B cell (primary cell): ENCODE data around the gene AKAP14. TPM values are rescaled to one million over a fixed set of nuclear protein-coding genes. Genes with fewer than 3 reads are reported as not detected.
"Not testable (repeated sequence)": the region's sequence is repeated elsewhere in the genome, so short reads cannot be mapped to it uniquely, and the experiment has no call there.

Experiments used
- ATAC-seq: fragments of 200-7000 bp; cut with Tn5 transposase; one replicate; pipeline ENCODE4 v1.10.0; 2021; ENCODE audit warnings: low read depth, mild to moderate bottlenecking, moderate number of reproducible peaks, moderate library complexity
- CTCF ChIA-PET: fragments of 350-600 bp; sonication (Branson Sonifier 250); formaldehyde crosslinking; loops from one replicate; lab custom pipeline; 2021; ENCODE audit warnings: antibody characterized with exemption, inconsistent platforms; lab: Charles Lee
- POLR2A ChIA-PET: fragments of 350-600 bp; sonication (Branson Sonifier 250); formaldehyde crosslinking; loops from one replicate; lab custom pipeline; 2021; ENCODE audit warnings: antibody characterized with exemption; lab: Charles Lee
- DNase-seq: peaks from one replicate; pipeline ENCODE4 v3.0.0; 2013
- H2AFZ ChIP-seq: 2 replicates; pipeline ENCODE4 v1.6.1; 2012; ENCODE audit warnings: mild to moderate bottlenecking, low read depth, low read length; ENCODE audit not compliant: insufficient read depth, poor library complexity, severe bottlenecking
- H3K27ac ChIP-seq, 2 donors: 1 replicate in 1 of 2; 2 replicates in 1 of 2; pipeline ENCODE4 v1.5.1; 2012 to 2013; ENCODE audit warnings: low read length in 2 of 2, mild to moderate bottlenecking in 2 of 2, moderate library complexity in 1 of 2
- H3K27me3 ChIP-seq, 4 experiments: fragments of 200-600 bp in 1 of 4; sonication (generic) in 1 of 4; replicated peaks in 1 of 4; 1 replicate in 2 of 4; 2 replicates in 2 of 4; pipeline versions ENCODE4 v1.6.1 to v1.7.0; 2013 to 2016; ENCODE audit warnings: low read length in 3 of 4, mild to moderate bottlenecking in 2 of 4, mixed read lengths in 1 of 4, moderate library complexity in 1 of 4; ENCODE audit not compliant: insufficient read depth in 4 of 4, control insufficient read depth in 3 of 4; ENCODE audit errors: control extremely low read depth in 1 of 4
- H3K36me3 ChIP-seq, 2 experiments: replicated peaks in 1 of 2; 1 replicate in 1 of 2; 2 replicates in 1 of 2; pipeline versions ENCODE4 v1.6.1 to v1.7.1; 2013; ENCODE audit warnings: low read length in 1 of 2; ENCODE audit not compliant: insufficient read depth in 2 of 2, control insufficient read depth in 1 of 2; ENCODE audit errors: control extremely low read depth in 1 of 2, extremely low read depth in 1 of 2
- H3K4me1 ChIP-seq, 2 donors: fragments of 200-600 bp in 1 of 2; sonication (generic) in 1 of 2; 1 replicate in 1 of 2; 2 replicates in 1 of 2; pipeline versions ENCODE4 v1.5.1 to v1.6.1; 2013 to 2017; ENCODE audit warnings: low read length in 2 of 2; ENCODE audit not compliant: control insufficient read depth in 2 of 2, insufficient read depth in 2 of 2
- H3K4me2 ChIP-seq: replicated peaks from 2 replicates; pipeline ENCODE3; 2012; ENCODE audit warnings: mild to moderate bottlenecking, low read depth, low read length; ENCODE audit not compliant: poor library complexity, severe bottlenecking
- H3K4me3 ChIP-seq, 5 experiments: fragments of 200-600 bp in 1 of 5; sonication (generic) in 1 of 5; 1 replicate in 3 of 5; 2 replicates in 2 of 5; pipeline versions ENCODE4 v1.5.1 to v1.7.0; 2011 to 2016; ENCODE audit warnings: low read length in 4 of 5, mild to moderate bottlenecking in 4 of 5, low read depth in 2 of 5, control low read depth in 1 of 5, moderate library complexity in 1 of 5; ENCODE audit not compliant: insufficient read depth in 1 of 5; ENCODE audit errors: control extremely low read depth in 1 of 5, extremely low read depth in 1 of 5
- H3K79me2 ChIP-seq: fragments of 200-600 bp; sonication (generic); one replicate; pipeline ENCODE4 v1.6.0; 2016; ENCODE audit warnings: low read length; ENCODE audit not compliant: control insufficient read depth, insufficient read depth
- H3K9ac ChIP-seq: fragments of 200-600 bp; sonication (generic); 2 replicates; pipeline ENCODE4 v1.6.1; 2017; ENCODE audit warnings: mild to moderate bottlenecking, low read length, moderate library complexity
- H3K9me3 ChIP-seq, 3 donors: one replicate each; pipeline versions ENCODE4 v1.6.1 to v1.7.1; 2013; ENCODE audit warnings: low read length in 2 of 3; ENCODE audit not compliant: control insufficient read depth in 2 of 3, insufficient read depth in 1 of 3; ENCODE audit errors: control extremely low read depth in 1 of 3
- H4K20me1 ChIP-seq: 2 replicates; pipeline ENCODE4 v1.6.0; 2012; ENCODE audit warnings: mild to moderate bottlenecking, low read length; ENCODE audit not compliant: insufficient read depth, control insufficient read depth, poor library complexity, severe bottlenecking
- H3K27ac Mint-ChIP-seq: one replicate; pipeline ENCODE4 v1.8.0; 2021; ENCODE audit warnings: mixed read lengths
- H3K27me3 Mint-ChIP-seq: one replicate; pipeline ENCODE4 v1.8.0; 2021; ENCODE audit warnings: mixed read lengths
- H3K4me1 Mint-ChIP-seq: one replicate; pipeline ENCODE4 v1.8.0; 2021; ENCODE audit warnings: mixed read lengths
- H3K4me3 Mint-ChIP-seq: one replicate; pipeline ENCODE4 v1.8.0; 2021; ENCODE audit warnings: mixed read lengths
- H3K9me3 Mint-ChIP-seq: one replicate; pipeline ENCODE4 v1.8.0; 2022; ENCODE audit warnings: mixed read lengths; ENCODE audit not compliant: insufficient read depth
- EZH2 ChIP-seq: IDR thresholded peaks from 2 replicates; pipeline ENCODE4 v1.6.1; 2012; ENCODE audit warnings: borderline replicate concordance, low read depth, mild to moderate bottlenecking, moderate library complexity, low read length; ENCODE audit not compliant: insufficient read depth, poor library complexity, severe bottlenecking
- WGBS: methylation state at CpG from one replicate; pipeline ENCODE4 v1.1.5; 2013; ENCODE audit warnings: missing lambda C conversion rate; ENCODE audit not compliant: insufficient coverage; 5-methylcytosine and 5-hydroxymethylcytosine counted together
- intact Hi-C: fragments of 100-400 bp; cut with micrococcal nuclease; formaldehyde crosslinking; loops from one replicate; pipeline ENCODE4 v1.10.0; 2022
- polyA plus RNA-seq: library from polyadenylated mRNA; depleted of rRNA; stranded (reverse); fragments of >200 nt; gene quantifications from 2 replicates; pipeline ENCODE4 v1.2.3, GENCODE V29; 2012
- total RNA-seq, 2 donors: library from RNA; stranded (reverse); fragments of 120-200 nt in 1 of 2; gene quantifications; 1 replicate in 1 of 2; 2 replicates in 1 of 2; pipeline versions ENCODE4 v1.2.3 to v1.2.4, GENCODE V29; 2013 to 2022
- TF ChIP-seq, protein P1 (sequence below): fragments of 200-600 bp; IDR thresholded peaks from one replicate; pipeline ENCODE4 v1.8.0; 2022; ENCODE audit warnings: antibody characterized with exemption, mild to moderate bottlenecking

The AKAP14 gene
- total and polyA plus RNA-seq, 2 donors (not counting 1 experiment from before 2014, with no cell fraction given): not detected

DNA sequence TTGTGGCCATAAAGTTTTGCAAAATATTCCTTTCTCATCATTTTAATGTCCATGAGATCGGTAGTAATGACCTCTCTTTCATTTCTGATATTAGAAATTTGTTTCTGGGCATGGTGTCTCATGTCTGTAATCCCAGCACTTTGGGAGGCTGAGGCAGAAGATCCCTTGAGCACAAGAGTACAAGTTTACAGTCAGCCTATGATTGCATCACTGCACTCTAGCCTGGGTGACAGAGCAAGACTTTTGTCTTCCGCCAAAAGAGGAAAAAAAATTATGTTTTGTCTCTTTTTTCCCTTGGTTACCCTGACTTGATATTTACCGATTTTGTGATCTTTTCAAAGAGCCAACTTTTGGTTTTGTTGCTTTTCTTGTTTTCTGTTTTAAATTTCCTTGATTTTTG is 58.7 kb downstream of the AKAP14 start:
- no peaks in the 10 kb centered on the region for H3K4me1 Mint-ChIP-seq
- ChIA-PET POLR2A (no interaction called here), CTCF (no interaction called here)
- no peak overlapping the region for H3K27ac ChIP-seq
- no peak overlapping the region for H2AFZ ChIP-seq
- DNase-seq (no peak), ATAC-seq (no peak)
- H3K36me3 ChIP-seq: no peaks in the 10 kb centered on the region
- no peaks in the 10 kb centered on the region for H3K9me3 ChIP-seq
- H3K4me3 ChIP-seq: no peak overlapping the region
- H3K4me3 Mint-ChIP-seq: no peak overlapping the region
- no peaks in the 10 kb centered on the region for H4K20me1 ChIP-seq
- WGBS: no CpG with 5 or more reads among the region's 3 CpGs
- peaks cover 29% of the 10 kb centered on the region for H3K27me3 Mint-ChIP-seq
- no peak overlapping the region for H3K27ac Mint-ChIP-seq
- no peaks in the 10 kb centered on the region for H3K79me2 ChIP-seq
- H3K9me3 Mint-ChIP-seq: no peaks in the 10 kb centered on the region
- intact Hi-C loops: no loop called here
- no peak for TF ChIP-seq EZH2
- TF ChIP-seq, protein P1, sequence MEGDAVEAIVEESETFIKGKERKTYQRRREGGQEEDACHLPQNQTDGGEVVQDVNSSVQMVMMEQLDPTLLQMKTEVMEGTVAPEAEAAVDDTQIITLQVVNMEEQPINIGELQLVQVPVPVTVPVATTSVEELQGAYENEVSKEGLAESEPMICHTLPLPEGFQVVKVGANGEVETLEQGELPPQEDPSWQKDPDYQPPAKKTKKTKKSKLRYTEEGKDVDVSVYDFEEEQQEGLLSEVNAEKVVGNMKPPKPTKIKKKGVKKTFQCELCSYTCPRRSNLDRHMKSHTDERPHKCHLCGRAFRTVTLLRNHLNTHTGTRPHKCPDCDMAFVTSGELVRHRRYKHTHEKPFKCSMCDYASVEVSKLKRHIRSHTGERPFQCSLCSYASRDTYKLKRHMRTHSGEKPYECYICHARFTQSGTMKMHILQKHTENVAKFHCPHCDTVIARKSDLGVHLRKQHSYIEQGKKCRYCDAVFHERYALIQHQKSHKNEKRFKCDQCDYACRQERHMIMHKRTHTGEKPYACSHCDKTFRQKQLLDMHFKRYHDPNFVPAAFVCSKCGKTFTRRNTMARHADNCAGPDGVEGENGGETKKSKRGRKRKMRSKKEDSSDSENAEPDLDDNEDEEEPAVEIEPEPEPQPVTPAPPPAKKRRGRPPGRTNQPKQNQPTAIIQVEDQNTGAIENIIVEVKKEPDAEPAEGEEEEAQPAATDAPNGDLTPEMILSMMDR: no peak
- no peaks in the 10 kb centered on the region for H3K4me1 ChIP-seq
- no peak overlapping the region for H3K4me2 ChIP-seq
- no peak overlapping the region for H3K9ac ChIP-seq
- peaks cover 0 to 3% (median 1%) of the 10 kb centered on the region in 4 experiments for H3K27me3 ChIP-seq

DNA sequence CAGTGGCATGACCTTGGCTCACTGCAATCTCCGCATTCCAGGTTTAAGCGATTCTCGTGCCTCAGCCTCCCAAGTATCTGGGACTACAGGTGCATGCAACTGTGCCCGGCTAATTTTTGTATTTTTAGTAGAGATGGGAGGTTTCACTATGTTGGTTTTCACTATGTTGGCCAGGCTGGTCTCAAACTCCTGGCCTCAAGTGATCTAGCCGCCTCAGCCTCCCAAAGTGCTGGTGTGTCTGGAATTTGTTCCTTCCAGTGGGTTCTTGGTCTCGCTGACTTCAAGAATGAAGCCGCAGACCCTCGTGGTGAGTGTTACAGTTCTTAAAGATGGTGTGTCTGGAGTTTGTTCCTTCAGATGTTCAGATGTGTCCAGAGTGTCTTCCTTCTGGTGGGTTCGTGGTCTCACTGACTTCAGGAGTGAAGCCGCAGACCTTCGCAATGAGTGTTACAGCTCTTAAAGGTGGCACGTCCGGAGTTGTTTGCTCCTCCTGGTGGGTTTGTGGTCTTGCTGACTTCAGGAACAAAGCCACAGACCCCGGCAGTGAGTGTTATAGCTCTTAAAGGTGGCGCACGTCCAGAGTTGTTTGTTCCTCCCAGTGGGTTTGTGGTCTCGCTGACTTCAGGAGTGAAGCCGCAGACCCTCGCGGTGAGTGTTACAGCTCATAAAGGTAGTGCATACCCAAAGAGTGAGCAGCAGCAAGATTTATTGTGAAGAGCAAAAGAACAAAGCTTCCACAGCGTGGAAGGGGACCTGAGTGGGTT is 60.3 kb downstream of the AKAP14 start:
- H3K4me3 Mint-ChIP-seq, H3K27ac ChIP-seq, intact Hi-C loops, H3K4me1 Mint-ChIP-seq, H3K36me3 ChIP-seq, H3K4me2 ChIP-seq, H3K4me1 ChIP-seq, CTCF ChIA-PET, H2AFZ ChIP-seq, H3K79me2 ChIP-seq, ATAC-seq, H3K27me3 ChIP-seq, DNase-seq, H3K9me3 ChIP-seq, H4K20me1 ChIP-seq, H3K9me3 Mint-ChIP-seq, H3K9ac ChIP-seq, POLR2A ChIA-PET, H3K27ac Mint-ChIP-seq, H3K4me3 ChIP-seq: not testable (repeated sequence)
- H3K27me3 Mint-ChIP-seq: peaks cover 35% of the 10 kb centered on the region
- WGBS: 43% methylated on average over 7 of the region's 21 CpGs
